OCI-LY7 (cell line): Measurements from ENCODE around the gene CDH23. TPM values are rescaled to one million over a fixed set of nuclear protein-coding genes. Genes with fewer than 3 reads are reported as not detected.

Source experiments
- BruUV-seq: library from RNA; stranded (reverse); fragments of 400-500 nt; replicated peaks from 2 replicates; lab custom pipeline; 2021; lab: Mats Ljungman, UMichigan
- CTCF ChIA-PET: fragments of 300-600 bp; sonication (Branson Sonifier 250); formaldehyde crosslinking; loops from one replicate; lab custom pipeline; 2022; ENCODE audit warnings: antibody characterized with exemption; ENCODE audit not compliant: unreplicated experiment; lab: Charles Lee
- POLR2A ChIA-PET: fragments of 300-600 bp; sonication (Branson Sonifier 250); formaldehyde crosslinking; loops from one replicate; lab custom pipeline; 2022; ENCODE audit warnings: antibody characterized with exemption; lab: Charles Lee
- DNase-seq: peaks from one replicate; pipeline ENCODE4 v3.0.0-alpha.2; 2015; ENCODE audit warnings: low spot score
- H2AFZ ChIP-seq: fragments of 200-600 bp; sonication (generic), shearing (Covaris generic); 2 replicates; pipeline ENCODE4 v1.6.1; 2014; ENCODE audit warnings: mild to moderate bottlenecking, antibody characterized with exemption, low read length, moderate library complexity
- H3K27ac ChIP-seq: fragments of 200-600 bp; sonication (generic); 2 replicates; pipeline ENCODE4 v1.5.1; 2014; ENCODE audit warnings: mixed run types, low read depth, mild to moderate bottlenecking, moderate library complexity, low read length, inconsistent platforms; ENCODE audit not compliant: poor library complexity, severe bottlenecking
- H3K36me3 ChIP-seq: fragments of 200-600 bp; sonication (generic); 2 replicates; pipeline ENCODE4 v1.6.1; 2014; ENCODE audit warnings: mild to moderate bottlenecking, antibody characterized with exemption, low read length, moderate library complexity, mixed read lengths; ENCODE audit not compliant: insufficient read depth
- H3K4me1 ChIP-seq: fragments of 200-600 bp; sonication (generic); 2 replicates; pipeline ENCODE4 v1.5.1; 2014; ENCODE audit warnings: mild to moderate bottlenecking, low read length; ENCODE audit not compliant: insufficient read depth, poor library complexity, severe bottlenecking
- H3K4me2 ChIP-seq: fragments of 200-600 bp; sonication (generic); 2 replicates; pipeline ENCODE4 v1.6.1; 2014; ENCODE audit warnings: mild to moderate bottlenecking, low read length
- H3K4me3 ChIP-seq: fragments of 200-600 bp; sonication (generic); 2 replicates; pipeline ENCODE4 v1.5.1; 2014; ENCODE audit warnings: mild to moderate bottlenecking, low read depth, low read length; ENCODE audit not compliant: poor library complexity, severe bottlenecking
- H3K79me2 ChIP-seq: fragments of 200-600 bp; sonication (generic); 2 replicates; pipeline ENCODE4 v1.6.1; 2016; ENCODE audit warnings: low read depth, mild to moderate bottlenecking, low read length, moderate library complexity, mixed read lengths; ENCODE audit not compliant: insufficient read depth
- H3K9me2 ChIP-seq: fragments of 200-600 bp; sonication (generic); 2 replicates; pipeline ENCODE4 v1.6.1; 2016; ENCODE audit warnings: mild to moderate bottlenecking, low read length, mixed read lengths; ENCODE audit not compliant: insufficient read depth
- H3K9me3 ChIP-seq: fragments of 200-600 bp; sonication (generic); 2 replicates; pipeline ENCODE4 v1.6.1; 2014; ENCODE audit warnings: mild to moderate bottlenecking, mixed run types, low read length, mixed read lengths
- H4K20me1 ChIP-seq: fragments of 200-600 bp; sonication (generic); 2 replicates; pipeline ENCODE4 v1.6.1; 2014; ENCODE audit warnings: mild to moderate bottlenecking, antibody characterized with exemption, low read length, moderate library complexity, mixed read lengths; ENCODE audit not compliant: insufficient read depth
- EZH2phosphoT487 ChIP-seq: fragments of 200-600 bp; sonication (generic); IDR thresholded peaks from 2 replicates; pipeline ENCODE4 v1.6.1; 2018; ENCODE audit warnings: low read depth, borderline replicate concordance, mild to moderate bottlenecking, mixed run types, antibody characterized with exemption, low read length, moderate library complexity, mixed read lengths
- intact Hi-C: fragments of 100-400 bp; cut with micrococcal nuclease; formaldehyde crosslinking; loops from one replicate; pipeline ENCODE4 v1.10.0; 2022; ENCODE audit not compliant: unreplicated experiment
- total RNA-seq, 2 experiments: library from RNA; depleted of rRNA in 1 of 2; stranded (reverse); fragments of >200 nt in 1 of 2; shearing (Covaris generic) in 1 of 2; gene quantifications; 2 replicates each; pipeline ENCODE4 v1.2.3, GENCODE V29; 2014 to 2022
- TF ChIP-seq, protein P1 (sequence below): fragments of 200-600 bp; sonication (generic); conservative IDR thresholded peaks from 2 replicates; pipeline ENCODE4 v1.5.1; 2014; ENCODE audit warnings: mild to moderate bottlenecking, antibody characterized with exemption, low read length, moderate library complexity, mixed read lengths

Gene CDH23
- total RNA-seq, 2 experiments from 2014 or later = 0.92 to 9.9 TPM

DNA sequence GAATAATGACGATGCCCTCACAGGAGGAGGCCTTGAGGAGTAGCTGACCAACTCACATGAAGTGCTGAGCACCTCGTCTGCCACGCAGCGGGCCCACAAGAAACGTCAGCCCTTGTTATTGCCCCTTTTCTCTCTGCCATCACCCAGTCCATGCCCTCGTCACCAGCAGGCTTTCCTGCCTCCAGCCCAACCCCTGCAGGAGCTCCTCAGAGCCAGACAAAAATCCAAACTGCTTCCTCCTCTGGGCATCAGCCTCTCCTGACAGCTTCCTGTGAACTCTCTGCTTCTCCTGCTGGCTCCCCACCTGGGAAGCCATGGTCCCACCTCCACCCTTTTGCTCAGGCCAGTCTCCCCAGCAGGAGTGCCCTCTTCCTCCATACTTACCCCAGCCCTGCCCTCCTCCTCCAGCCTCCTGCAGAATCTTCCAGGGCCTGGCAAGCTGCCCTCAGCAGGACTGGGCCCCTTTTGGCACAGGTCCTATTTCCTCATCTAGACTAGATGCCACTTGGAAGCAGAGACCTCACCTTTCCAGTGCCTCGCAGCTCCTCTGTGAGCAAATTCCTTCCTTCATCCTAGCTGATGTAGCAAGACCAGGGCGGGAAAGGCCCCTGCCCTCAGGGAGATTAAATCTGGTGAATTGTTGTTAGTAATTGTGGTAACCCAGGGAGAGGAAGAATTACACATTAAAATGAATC, 207.8 kb downstream of the CDH23 start:
- no peak for DNase-seq
- intact Hi-C loops = loop anchor here (5.0 kb wide), 1 partner anchor 222 kb away; no protein-coding TSS in a partner anchor
- no peak overlapping the region for H3K4me3 ChIP-seq
- CTCF ChIA-PET = no interaction called here
- H3K79me2 ChIP-seq = no peaks in the 10 kb centered on the region
- BruUV-seq = no TSS peak
- H3K36me3 ChIP-seq = no peaks in the 10 kb centered on the region
- no peaks in the 10 kb centered on the region for H3K9me2 ChIP-seq
- POLR2A ChIA-PET = no interaction called here
- no peaks in the 10 kb centered on the region for H3K9me3 ChIP-seq
- H3K4me2 ChIP-seq = no peak overlapping the region
- H4K20me1 ChIP-seq = no peaks in the 10 kb centered on the region
- no peak for TF ChIP-seq EZH2phosphoT487
- TF ChIP-seq, protein P1, sequence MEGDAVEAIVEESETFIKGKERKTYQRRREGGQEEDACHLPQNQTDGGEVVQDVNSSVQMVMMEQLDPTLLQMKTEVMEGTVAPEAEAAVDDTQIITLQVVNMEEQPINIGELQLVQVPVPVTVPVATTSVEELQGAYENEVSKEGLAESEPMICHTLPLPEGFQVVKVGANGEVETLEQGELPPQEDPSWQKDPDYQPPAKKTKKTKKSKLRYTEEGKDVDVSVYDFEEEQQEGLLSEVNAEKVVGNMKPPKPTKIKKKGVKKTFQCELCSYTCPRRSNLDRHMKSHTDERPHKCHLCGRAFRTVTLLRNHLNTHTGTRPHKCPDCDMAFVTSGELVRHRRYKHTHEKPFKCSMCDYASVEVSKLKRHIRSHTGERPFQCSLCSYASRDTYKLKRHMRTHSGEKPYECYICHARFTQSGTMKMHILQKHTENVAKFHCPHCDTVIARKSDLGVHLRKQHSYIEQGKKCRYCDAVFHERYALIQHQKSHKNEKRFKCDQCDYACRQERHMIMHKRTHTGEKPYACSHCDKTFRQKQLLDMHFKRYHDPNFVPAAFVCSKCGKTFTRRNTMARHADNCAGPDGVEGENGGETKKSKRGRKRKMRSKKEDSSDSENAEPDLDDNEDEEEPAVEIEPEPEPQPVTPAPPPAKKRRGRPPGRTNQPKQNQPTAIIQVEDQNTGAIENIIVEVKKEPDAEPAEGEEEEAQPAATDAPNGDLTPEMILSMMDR = no peak
- H2AFZ ChIP-seq = no peak overlapping the region
- no peak overlapping the region for H3K27ac ChIP-seq
- H3K4me1 ChIP-seq = no peaks in the 10 kb centered on the region

DNA sequence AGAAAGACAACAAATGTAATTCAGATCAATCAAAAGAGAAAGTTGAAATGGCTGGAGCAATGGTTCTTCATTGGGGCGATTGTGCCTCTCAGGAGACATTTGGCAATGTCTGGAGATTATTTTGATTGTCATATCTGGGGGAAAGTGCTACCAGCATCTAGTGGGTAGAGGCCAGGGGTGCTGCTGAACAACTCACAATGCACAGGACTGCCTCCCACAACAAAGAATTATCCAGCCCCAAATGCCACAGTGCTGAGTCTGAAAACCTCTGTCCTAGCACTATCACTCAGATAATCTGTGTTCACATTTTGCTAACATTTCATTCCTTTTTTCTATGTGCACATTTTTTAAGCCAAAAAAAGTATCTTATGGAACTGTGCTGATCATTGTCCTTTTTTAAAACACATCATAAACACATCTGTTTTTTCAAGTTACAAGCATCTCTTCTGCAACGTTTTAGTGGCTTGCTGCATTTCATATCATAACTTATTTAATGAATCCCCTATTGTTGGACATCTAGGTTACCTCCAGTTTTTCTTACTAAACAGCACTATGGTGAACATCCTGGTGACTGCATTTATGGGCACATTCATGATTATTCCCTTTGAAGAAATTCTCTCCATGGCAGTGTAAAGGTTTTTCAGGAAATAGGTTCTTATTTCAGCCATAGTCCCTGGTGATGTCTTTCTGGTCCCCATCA, 208.7 kb downstream of the CDH23 start:
- Histone ChIP-seq H3K9me3 (no peaks in the 10 kb centered on the region), H3K27ac (no peak overlapping the region), H3K4me3 (no peak overlapping the region), H3K36me3 (no peaks in the 10 kb centered on the region), H3K9me2 (no peaks in the 10 kb centered on the region), H3K79me2 (no peaks in the 10 kb centered on the region), H3K4me1 (no peaks in the 10 kb centered on the region), H4K20me1 (no peaks in the 10 kb centered on the region), H2AFZ (no peak overlapping the region), H3K4me2 (no peak overlapping the region)
- POLR2A ChIA-PET = no interaction called here
- no TSS peak for BruUV-seq
- intact Hi-C loops = loop anchor here (5.0 kb wide), 1 partner anchor 223 kb away; no protein-coding TSS in a partner anchor
- no peak for DNase-seq
- no peak for TF ChIP-seq EZH2phosphoT487
- TF ChIP-seq, protein P1 = no peak
- CTCF ChIA-PET = no interaction called here
